Fibroblast of peridontal ligament (primary cell): ENCODE results near the gene PRMT2.
"Not testable (repeated sequence)": the region's sequence is repeated elsewhere in the genome, so short reads cannot be mapped to it uniquely, and the experiment has no call there.

ENCODE experiments used
- DNase-seq: peaks from one replicate; pipeline ENCODE4 v3.0.0-alpha.2; 2010; ENCODE audit errors: extremely low read depth

The PRMT2 gene

DNA sequence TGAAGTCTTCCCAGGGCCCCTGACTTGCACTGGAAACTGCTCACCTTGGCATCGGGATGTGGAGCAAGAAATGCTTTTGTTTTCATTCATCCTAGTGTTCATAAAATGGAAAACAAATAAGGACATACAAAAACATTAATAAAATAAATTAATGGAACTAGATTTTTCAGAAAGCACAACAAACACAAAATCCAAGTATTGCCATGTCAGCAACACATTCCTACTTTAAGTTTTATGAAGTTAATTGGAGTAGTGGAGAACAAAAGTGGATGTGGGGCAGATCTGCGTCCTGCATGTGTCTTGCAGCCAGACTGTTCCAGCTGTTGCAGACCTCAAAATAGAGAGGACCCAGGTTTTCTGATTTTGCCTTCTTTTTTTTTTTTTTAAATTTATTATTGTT lies 32.9 kb downstream of the PRMT2 start:
- no peak for DNase-seq

DNA sequence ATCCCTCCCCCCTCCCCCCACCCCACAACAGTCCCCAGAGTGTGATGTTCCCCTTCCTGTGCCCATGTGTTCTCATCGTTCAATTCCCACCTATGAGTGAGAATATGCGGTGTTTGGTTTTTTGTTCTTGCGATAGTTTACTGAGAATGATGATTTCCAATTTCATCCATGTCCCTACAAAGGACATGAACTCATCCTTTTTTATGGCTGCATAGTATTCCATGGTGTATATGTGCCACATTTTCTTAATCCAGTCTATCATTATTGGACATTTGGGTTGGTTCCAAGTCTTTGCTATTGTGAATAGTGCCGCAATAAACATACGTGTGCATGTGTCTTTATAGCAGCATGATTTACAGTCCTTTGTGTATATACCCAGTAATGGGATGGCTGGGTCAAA lies 33.4 kb downstream of the PRMT2 start:
- DNase-seq, result not testable (repeated sequence)

DNA sequence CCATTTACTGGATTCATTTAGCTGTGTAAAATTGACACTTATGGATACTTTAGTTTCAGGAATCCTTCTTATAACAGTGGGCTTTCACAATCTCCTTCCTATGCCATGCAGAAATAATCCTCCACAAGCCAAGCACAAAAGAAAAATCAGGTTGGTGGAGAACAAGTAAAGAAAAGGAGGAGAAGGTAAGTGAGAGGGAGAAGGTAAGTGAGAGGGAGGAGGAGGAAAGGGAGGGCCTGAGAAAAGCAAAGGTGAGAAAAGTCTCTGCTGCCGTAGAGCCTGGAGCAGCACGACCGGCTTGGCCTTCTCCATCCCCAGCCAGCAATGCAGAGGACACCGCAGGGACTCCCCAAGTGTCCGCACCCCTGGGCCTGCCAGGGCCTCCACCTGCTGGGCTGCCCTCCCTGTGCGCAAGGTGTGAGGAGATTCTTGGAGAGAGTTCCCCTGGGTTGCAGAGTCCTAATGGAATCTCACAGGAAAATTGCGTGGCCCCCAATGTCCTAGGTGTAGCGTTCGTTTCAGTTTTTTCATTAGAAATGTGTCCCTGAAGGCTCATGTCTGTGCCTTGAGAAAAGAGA lies 39.0 kb downstream of the PRMT2 start:
- DNase-seq, result no peak

DNA sequence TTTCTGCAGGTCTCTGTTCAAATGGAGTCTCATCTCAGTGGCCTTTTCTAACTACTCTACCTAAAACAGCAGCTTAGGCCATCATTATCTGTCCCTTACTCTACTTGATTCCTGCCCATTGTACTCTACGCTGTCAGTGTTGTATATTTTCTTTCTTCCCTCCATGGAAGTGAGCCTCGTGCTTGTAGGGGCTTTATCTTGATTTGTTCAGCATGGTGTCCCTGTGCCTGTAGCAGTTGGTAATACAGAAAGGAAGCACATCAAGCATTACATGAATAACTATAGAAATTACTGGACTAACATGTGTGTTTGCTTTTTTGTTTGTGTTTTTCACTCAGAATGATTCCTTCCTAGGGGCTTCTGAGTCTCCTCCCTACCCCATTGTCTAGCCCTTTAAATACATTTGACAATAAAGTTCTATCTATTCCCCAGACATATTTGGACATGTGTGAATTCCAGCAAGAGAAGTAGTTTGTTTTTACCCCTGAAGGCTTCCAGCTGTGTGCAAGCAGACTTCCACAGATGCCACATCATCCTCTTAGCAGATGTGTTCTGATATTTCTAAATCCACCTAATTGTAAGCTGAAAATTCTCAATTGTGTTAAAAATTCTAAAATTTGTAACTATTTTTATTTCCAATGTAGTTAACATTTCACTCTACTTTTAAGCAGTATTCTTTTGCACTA lies 40.3 kb downstream of the PRMT2 start:
- peak; percentile 14 for DNase-seq

DNA sequence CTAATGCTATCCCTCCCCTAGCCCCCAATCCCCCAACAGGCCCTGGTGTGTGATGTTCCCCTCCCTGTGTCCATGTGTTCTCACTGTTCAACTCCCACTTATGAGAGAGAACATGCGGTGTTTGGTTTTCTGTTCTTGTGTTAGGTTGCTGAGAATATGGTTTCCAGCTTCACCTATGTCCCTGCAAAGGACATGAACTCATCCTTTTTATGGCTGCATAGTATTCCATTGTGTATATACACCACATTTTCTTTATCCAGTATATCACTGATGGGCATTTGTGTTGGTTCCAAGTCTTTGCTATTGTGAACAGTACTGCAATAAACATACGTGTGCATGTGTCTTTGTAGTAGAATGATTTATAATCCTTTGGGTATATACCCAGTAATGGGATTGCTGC lies 41.1 kb downstream of the PRMT2 start:
- DNase-seq, result not testable (repeated sequence)

DNA sequence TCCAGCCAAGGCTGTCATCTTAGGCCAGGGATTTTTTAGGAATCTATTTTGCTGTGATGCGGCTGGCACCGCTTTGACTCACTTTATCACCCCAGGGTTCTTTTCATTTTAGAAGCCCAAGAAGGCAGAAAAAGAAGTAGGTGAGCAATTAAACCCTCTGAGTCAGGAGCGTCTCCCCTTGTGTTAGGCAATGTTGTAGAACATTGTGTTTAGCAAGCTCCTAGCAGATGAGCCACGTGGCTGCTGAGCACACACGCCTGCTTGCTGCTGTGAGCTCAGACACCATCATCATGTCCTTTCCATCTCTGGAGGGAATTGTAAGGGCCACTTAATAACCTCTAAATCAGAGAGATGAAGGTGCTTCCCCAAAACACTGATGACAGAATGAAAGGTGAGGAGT lies 46.1 kb downstream of the PRMT2 start:
- DNase-seq, result not testable (repeated sequence)

DNA sequence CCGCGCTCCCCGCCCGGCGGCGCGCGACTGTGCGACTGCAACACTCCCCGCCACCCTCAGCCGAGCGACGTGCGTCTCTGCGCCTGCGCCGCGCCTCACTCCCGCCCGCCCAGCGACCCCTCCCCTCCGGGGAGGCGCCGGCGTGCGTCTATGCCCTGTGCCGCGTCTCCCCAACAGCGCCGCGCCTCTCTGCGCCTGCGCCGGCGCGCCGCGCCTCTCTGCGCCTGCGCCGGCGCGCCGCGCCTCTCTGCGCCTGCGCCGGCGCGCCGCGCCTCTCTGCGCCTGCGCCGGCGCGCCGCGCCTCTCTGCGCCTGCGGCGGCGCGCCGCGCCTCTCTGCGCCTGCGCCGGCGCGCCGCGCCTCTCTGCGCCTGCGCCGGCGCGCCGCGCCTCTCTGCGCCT lies 63.2 kb downstream of the PRMT2 start:
- not testable (repeated sequence) for DNase-seq

DNA sequence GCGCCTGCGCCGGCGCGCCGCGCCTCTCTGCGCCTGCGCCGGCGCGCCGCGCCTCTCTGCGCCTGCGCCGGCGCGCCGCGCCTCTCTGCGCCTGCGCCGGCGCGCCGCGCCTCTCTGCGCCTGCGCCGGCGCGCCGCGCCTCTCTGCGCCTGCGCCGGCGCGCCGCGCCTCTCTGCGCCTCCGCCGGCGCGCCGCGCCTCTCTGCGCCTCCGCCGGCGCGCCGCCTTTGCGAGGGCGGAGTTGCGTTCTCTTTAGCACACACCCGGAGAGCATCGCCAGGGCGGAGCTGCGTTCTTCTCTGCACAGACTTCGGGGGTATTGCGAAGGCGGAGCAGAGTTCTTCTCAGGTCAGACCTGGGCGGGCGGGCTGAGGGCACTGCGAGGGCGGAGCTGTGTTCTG lies 63.6 kb downstream of the PRMT2 start:
- not testable (repeated sequence) for DNase-seq
